ENCODE data around the gene PHF5A.

Gene PHF5A, protein sequence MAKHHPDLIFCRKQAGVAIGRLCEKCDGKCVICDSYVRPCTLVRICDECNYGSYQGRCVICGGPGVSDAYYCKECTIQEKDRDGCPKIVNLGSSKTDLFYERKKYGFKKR

GRCh38 chr22:41468381-41469217 is at the start of gene PHF5A, which contains the start of gene ACO2:
Gene PHF5A (minus strand): TSS chr22:41468692. CDS start chr22:41468653, 39 bp downstream.
Gene ACO2 (plus strand): TSS chr22:41469117. CDS start chr22:41469147, 30 bp downstream.
- peak; percentile 96 for DNase-seq

DNA sequence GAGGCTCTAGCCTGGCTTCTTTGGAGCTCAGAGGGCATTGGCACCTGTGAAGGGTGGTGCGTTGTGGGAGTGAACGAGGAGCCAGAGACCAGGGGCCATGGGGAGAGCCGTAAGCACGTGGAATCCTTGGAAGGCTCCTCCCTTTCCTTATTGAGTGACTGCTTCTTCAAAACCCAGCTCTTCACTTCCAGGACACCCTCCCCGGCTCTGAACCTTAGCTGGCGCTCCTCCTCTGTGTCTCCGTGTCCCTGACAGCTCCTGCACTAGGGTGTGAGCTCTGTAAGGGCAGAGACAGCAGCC is 49.5 kb upstream of the PHF5A start:
- no peak for DNase-seq

GRCh38 chr22:41517172-41518047 is 48.9 kb upstream of the PHF5A start:
- DNase-seq = no peak

DNA sequence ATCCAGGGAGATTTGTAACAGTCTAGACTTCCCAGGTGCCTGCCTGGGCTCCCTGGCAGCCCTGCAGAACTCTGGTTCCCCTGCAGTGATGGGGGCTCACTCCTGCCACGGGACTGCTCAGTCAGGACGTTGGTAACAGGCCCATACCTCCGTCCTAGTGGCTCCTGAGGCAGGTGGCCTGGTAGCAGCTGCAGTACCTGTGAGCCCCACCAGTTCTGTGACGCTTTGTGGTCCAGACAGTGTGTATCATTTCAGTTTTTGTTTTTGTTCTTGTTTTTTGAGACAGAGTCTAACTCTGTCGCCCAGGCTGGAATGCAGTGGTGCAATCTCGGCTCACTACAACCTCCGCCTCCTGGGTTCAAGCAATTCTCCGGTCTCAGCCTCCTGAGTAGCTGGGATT is 48.0 kb upstream of the PHF5A start:
- no peak for DNase-seq

DNA sequence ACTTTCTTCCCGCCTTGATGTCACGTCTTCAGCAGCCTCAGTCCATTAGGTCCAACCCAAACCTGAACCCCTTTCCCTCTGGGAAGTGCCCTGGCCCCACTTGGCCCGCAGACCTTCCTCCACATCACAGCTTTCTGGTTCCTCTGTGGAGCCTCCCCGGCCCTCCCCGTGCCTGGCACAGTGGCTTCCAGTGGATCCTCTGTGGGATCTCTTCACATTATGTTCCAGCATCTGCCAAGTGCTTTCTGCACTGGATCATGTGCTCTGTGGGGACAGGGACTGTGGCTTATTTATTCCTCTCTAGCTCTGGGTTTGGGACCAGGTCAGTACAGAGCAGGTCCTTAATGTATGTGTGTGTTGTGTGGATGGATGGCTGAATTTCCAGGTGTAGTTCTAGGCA is 44.9 kb upstream of the PHF5A start:
- no peak for DNase-seq

DNA sequence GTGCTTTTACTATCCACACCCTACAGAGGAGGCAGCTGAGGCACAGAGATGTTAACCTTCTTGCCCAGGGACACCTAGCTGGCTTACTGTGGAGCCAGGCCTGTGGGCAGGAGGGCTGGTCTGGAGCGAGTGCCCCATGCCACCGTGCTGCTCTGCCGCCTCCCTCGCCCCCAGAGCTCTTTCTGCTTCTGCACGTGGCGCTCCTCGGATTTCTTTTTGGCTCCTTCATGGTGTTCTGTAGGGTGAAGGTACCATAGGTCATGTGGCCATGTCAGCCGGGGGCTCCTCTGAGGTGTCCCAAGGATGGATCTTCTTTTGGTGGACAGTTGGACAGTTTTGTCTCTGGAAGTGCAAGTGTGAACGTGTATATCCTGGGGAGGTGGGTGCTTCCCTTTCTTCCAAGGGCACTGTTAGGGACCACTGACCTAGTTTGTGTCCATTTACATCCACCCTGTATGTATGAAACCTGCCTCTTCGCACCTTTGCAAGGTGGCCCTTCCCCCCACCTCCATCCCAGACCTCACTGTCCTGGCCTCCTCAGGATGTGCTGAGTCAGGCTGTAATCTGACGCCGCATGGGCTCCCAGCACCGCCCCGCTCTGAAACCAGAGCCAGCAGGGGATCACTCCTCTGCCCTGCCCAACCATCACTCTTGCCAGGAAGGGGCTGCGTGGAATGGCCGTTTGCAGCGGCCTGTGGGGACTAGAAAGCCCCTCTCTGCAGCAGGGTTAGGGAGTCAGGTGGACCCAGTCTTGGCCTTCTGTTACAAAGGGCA is 44.1 kb upstream of the PHF5A start:
- no peak for DNase-seq

DNA sequence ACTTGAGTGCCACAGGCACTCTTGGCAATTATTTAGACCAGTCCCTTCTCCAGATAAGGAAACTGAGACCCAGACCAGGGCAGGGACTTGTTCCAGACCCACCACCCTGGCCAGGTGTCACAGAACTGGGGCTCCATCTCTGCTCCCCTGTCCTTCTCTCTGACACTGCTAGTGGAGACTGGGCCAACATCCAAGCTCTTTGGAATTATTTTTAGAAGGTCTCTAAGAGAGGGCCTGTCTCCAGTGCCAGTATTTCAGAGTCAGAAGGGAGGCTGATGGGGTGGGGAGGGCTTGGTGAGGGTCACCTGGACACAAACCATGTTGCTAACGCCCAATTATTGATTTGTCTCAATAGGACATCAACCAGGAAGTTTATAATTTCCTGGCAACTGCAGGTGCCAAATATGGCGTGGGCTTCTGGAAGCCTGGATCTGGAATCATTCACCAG is 43.1 kb upstream of the PHF5A start:
- DNase-seq = no peak

- DNase-seq = no peak
Observed at GRCh38 chr22:41508770-41509170, 40.3 kb upstream of the PHF5A start.

DNA sequence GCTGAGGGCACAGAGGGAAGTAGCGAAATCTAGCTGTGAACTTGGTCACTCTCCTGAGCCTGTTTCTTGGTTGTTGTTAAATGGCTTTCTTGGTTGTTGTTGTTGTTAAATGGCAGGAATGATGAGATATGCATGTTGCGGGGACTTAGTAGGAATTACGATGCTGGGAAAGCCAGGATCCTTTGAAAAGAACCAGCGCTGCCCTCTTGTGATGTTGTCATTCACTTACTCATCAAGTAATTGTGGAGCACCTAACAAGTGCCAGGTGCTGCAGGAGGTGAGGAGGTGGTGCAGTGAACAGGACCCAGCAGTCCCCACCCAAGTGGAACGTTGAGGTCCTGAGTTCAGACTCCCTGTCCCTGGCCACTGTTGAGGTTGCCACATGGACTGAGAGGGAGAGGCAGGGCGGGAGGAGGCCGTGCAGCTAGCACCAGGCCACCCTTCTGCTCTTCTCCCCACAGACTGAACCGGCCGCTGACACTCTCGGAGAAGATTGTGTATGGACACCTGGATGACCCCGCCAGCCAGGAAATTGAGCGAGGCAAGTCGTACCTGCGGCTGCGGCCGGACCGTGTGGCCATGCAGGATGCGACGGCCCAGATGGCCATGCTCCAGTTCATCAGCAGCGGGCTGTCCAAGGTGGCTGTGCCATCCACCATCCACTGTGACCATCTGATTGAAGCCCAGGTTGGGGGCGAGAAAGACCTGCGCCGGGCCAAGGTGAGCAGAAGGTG is 39.0 kb upstream of the PHF5A start:
- no peak for DNase-seq

GRCh38 chr22:41505511-41506220 is 37.2 kb upstream of the PHF5A start:
- DNase-seq = no peak

GRCh38 chr22:41504816-41505215 is 36.3 kb upstream of the PHF5A start:
- DNase-seq = no peak

GRCh38 chr22:41504397-41504796 is 35.9 kb upstream of the PHF5A start:
- DNase-seq = no peak

- DNase-seq = peak; percentile 27
Observed at GRCh38 chr22:41501209-41501608, 32.7 kb upstream of the PHF5A start.

GRCh38 chr22:41500303-41500702 is 31.8 kb upstream of the PHF5A start:
- no peak for DNase-seq

DNA sequence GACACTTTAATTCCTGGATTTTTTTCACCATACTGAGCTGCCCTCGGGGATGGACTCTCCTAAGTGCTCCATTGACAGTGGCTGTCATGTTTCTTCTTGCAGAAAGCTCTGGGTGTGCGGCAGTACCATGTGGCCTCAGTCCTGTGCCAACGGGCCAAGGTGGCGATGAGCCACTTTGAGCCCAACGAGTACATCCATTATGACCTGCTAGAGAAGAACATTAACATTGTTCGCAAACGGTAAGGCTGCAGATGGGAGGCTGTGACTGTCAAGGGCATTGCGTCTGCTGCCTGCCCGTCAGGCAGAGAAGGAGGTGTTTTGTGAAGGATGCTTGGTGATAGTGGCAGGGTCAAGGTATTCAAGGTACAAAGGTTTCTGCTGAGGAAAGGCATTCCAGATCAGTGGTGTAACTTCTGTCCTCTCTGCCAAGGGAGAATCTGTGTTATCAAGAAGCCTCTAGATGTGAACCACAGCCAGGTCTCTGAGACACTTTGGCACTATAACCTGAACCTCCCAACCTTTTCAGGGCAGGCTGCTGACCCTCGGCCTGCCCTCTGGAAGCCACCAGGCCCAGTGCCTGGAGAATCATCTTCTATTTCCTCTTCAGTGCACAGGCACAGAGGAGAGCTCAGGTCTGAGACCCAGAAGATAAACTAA is 31.3 kb upstream of the PHF5A start:
- no peak for DNase-seq

- no peak for DNase-seq
Observed at GRCh38 chr22:41498303-41498835, 29.9 kb upstream of the PHF5A start.

DNA sequence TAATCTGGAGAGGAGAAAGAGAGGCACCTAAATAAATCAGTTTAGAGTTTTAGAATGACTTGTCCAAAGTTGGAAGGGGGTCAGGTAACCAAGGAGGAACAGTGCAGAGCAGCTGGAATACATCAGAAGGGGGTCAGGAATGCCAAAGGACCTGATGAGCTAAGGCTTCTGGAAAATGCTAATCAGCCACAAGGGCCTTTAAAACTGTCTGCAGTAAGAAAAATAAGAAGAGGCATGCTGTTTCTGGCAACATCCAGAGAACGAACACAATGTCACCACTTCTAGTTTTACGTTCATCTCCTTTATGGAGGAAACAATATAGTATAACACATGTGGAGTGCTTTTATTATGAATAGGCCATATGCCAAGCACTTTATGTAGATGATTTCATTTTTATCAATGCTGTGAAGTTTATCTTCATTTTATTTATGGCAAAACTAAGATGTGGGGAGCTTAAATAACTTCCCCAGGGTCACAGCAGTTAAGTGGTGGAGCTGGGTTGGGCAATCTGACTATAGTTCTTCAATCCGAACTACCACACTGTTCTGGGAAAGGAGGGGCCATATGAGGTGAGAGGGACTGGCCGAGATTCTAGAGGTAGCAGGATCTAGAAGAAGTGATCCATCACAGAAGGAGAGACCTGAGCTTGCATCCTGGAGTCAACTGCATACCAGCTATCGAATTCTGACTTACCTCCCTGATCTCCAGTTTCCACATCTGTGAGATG is 23.0 kb upstream of the PHF5A start:
- DNase-seq = no peak

DNA sequence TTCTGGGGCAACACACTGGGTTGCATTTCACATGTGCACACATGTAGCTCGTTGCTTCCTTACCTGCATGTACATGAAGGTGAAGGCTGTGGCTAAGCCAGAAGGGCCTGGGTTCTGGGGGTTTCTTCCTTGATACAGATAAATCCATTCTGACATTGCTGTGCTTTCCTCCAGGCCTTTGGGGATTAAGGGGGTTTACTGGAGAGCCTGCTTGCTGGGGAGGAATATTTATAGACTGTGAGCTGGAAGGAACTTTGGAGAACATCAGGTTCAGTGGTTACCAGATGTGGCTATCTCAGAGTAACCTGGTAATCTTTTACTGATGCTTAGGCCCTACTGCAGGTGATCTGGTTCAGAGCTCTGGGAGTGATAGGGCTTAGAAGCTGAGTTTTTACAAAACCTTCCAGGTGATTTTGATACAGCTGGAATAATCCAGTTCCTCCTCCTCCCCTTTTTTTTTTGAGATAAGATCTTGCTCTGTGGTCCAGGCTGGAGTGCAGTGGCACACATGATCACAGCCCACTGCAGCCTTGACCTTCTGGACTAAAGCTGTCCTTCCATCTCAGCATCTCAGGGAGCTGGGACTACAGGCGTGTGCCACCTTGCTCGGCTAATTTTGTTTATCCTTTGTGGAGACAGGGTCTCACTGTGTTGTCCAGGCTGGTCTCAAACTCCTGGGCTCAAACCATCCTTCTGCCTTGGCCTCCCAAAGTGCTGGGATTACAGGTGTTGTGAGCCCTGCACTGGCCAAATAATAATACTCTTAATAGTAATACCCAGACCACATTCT is 20.3 kb upstream of the PHF5A start:
- DNase-seq = no peak

GRCh38 chr22:41488076-41488475 is 19.6 kb upstream of the PHF5A start:
- no peak for DNase-seq

Data from CD4-positive, alpha-beta T cell treated with Interleukin-15 for 1 hour (primary cell).